HG03280 (cell line): Measurements from ENCODE around the gene SPINK4.

Experiments
- ATAC-seq: cut with Tn5 transposase; IDR thresholded peaks from one replicate; pipeline ENCODE4 v1.9.1; 2021; ENCODE audit warnings: mild to moderate bottlenecking, moderate library complexity; ENCODE audit not compliant: unreplicated experiment

Gene SPINK4

GRCh38 chr9:33229359-33230114, 10.4 kb upstream of the SPINK4 start:
- ATAC-seq, result no peak

GRCh38 chr9:33230756-33231622, 9.0 kb upstream of the SPINK4 start:
- no peak for ATAC-seq

GRCh38 chr9:33231623-33231942, 8.4 kb upstream of the SPINK4 start:
- no peak for ATAC-seq

GRCh38 chr9:33232815-33233214, 7.2 kb upstream of the SPINK4 start:
- no peak for ATAC-seq

GRCh38 chr9:33233626-33234342, 6.2 kb upstream of the SPINK4 start:
- no peak for ATAC-seq

- ATAC-seq, result no peak
Observed at GRCh38 chr9:33234511-33235467, 5.2 kb upstream of the SPINK4 start.

GRCh38 chr9:33236571-33236970, 3.4 kb upstream of the SPINK4 start:
- no peak for ATAC-seq

GRCh38 chr9:33241298-33241697, 1.3 kb downstream of the SPINK4 start:
- ATAC-seq, result no peak

- no peak for ATAC-seq
Observed at GRCh38 chr9:33242609-33243134, 2.7 kb downstream of the SPINK4 start.

- no peak for ATAC-seq
Observed at GRCh38 chr9:33244137-33244784, 4.3 kb downstream of the SPINK4 start.

GRCh38 chr9:33245341-33245740, 5.4 kb downstream of the SPINK4 start:
- ATAC-seq, result no peak

GRCh38 chr9:33246269-33246860, 6.4 kb downstream of the SPINK4 start:
- no peak for ATAC-seq

GRCh38 chr9:33248606-33249005, 8.6 kb downstream of the SPINK4 start:
- ATAC-seq, result peak; percentile 5

GRCh38 chr9:33249087-33249658, 9.2 kb downstream of the SPINK4 start:
- ATAC-seq, result peak; percentile 58

- no peak for ATAC-seq
Observed at GRCh38 chr9:33249983-33250382, 10.0 kb downstream of the SPINK4 start.

GRCh38 chr9:33250458-33250995, 10.6 kb downstream of the SPINK4 start:
- ATAC-seq, result no peak

- no peak for ATAC-seq
Observed at GRCh38 chr9:33254211-33254610, 14.2 kb downstream of the SPINK4 start.

GRCh38 chr9:33255014-33255413, 15.0 kb downstream of the SPINK4 start:
- ATAC-seq, result no peak

GRCh38 chr9:33255471-33255870, 15.5 kb downstream of the SPINK4 start:
- no peak for ATAC-seq
